Trophoblast cell (in vitro differentiated cells and primary cell): ENCODE results near the gene CENPX.

Source experiments
- DNase-seq, 2 donors: peaks; one replicate each; pipeline ENCODE4 v3.0.0-alpha.2; 2016
- H2AFZ ChIP-seq: 2 replicates; pipeline ENCODE4 v1.6.1; 2013; ENCODE audit warnings: low read length, moderate library complexity, mild to moderate bottlenecking; ENCODE audit not compliant: insufficient read depth, poor library complexity
- H2AK5ac ChIP-seq: 2 replicates; pipeline ENCODE4 v1.6.1; 2013; ENCODE audit warnings: mild to moderate bottlenecking, low read length
- H2BK120ac ChIP-seq: 2 replicates; pipeline ENCODE4 v1.6.1; 2013; ENCODE audit warnings: low read length, mild to moderate bottlenecking, moderate library complexity; ENCODE audit not compliant: insufficient read depth, poor library complexity
- H2BK12ac ChIP-seq: 2 replicates; pipeline ENCODE4 v1.6.1; 2013; ENCODE audit warnings: mild to moderate bottlenecking, low read length, moderate library complexity
- H2BK5ac ChIP-seq: 2 replicates; pipeline ENCODE4 v1.6.1; 2013; ENCODE audit warnings: low read length, low read depth, moderate library complexity, mild to moderate bottlenecking; ENCODE audit not compliant: poor library complexity
- H3K14ac ChIP-seq: 2 replicates; pipeline ENCODE4 v1.6.1; 2013; ENCODE audit warnings: mild to moderate bottlenecking, low read length
- H3K18ac ChIP-seq: 2 replicates; pipeline ENCODE4 v1.6.1; 2013; ENCODE audit warnings: mild to moderate bottlenecking, low read length
- H3K23ac ChIP-seq: 2 replicates; pipeline ENCODE4 v1.6.1; 2013; ENCODE audit warnings: low read length
- H3K27ac ChIP-seq: 2 replicates; pipeline ENCODE4 v1.5.1; 2013; ENCODE audit warnings: low read depth, mild to moderate bottlenecking, inconsistent platforms, low read length, moderate library complexity
- H3K27me3 ChIP-seq: 2 replicates; pipeline ENCODE4 v1.6.1; 2013; ENCODE audit warnings: inconsistent platforms, mild to moderate bottlenecking, low read length, moderate library complexity; ENCODE audit not compliant: insufficient read depth
- H3K36me3 ChIP-seq, 2 experiments: 1 replicate in 1 of 2; 2 replicates in 1 of 2; pipeline ENCODE4 v1.6.1; 2013; ENCODE audit warnings: low read length in 2 of 2, mild to moderate bottlenecking in 2 of 2, moderate library complexity in 1 of 2; ENCODE audit not compliant: insufficient read depth in 2 of 2, control insufficient read depth in 1 of 2
- H3K4ac ChIP-seq: 2 replicates; pipeline ENCODE4 v1.6.1; 2013; ENCODE audit warnings: low read depth, mild to moderate bottlenecking, low read length, moderate library complexity
- H3K4me1 ChIP-seq, 2 experiments: 1 replicate in 1 of 2; 2 replicates in 1 of 2; pipeline ENCODE4 v1.6.1; 2013; ENCODE audit warnings: low read length in 2 of 2, mild to moderate bottlenecking in 2 of 2, moderate library complexity in 1 of 2; ENCODE audit not compliant: insufficient read depth in 2 of 2, control insufficient read depth in 1 of 2
- H3K4me2 ChIP-seq: 2 replicates; pipeline ENCODE4 v1.6.1; 2013; ENCODE audit warnings: inconsistent platforms, mild to moderate bottlenecking, low read length, moderate library complexity
- H3K4me3 ChIP-seq: 2 replicates; pipeline ENCODE4 v1.5.1; 2013; ENCODE audit warnings: mild to moderate bottlenecking, low read depth, low read length, inconsistent platforms
- H3K79me1 ChIP-seq: one replicate; pipeline ENCODE4 v1.6.1; 2013; ENCODE audit warnings: low read length
- H3K79me2 ChIP-seq: 2 replicates; pipeline ENCODE4 v1.6.1; 2013; ENCODE audit warnings: low read length, mild to moderate bottlenecking; ENCODE audit not compliant: control insufficient read depth, insufficient read depth, poor library complexity
- H3K9ac ChIP-seq: 2 replicates; pipeline ENCODE4 v1.6.1; 2013; ENCODE audit warnings: mild to moderate bottlenecking, low read length
- H3K9me3 ChIP-seq: 2 replicates; pipeline ENCODE4 v1.6.1; 2013; ENCODE audit warnings: low read depth, mild to moderate bottlenecking, control low read depth, inconsistent platforms, low read length; ENCODE audit not compliant: insufficient read depth
- H4K12ac ChIP-seq: 2 replicates; pipeline ENCODE4 v1.6.1; 2013; ENCODE audit warnings: low read depth, mild to moderate bottlenecking, low read length, moderate library complexity
- H4K8ac ChIP-seq: 2 replicates; pipeline ENCODE4 v1.6.1; 2013; ENCODE audit warnings: low read depth, mild to moderate bottlenecking, low read length, moderate library complexity
- H4K91ac ChIP-seq: one replicate; pipeline ENCODE4 v1.6.1; 2013; ENCODE audit warnings: low read depth, mild to moderate bottlenecking, low read length, moderate library complexity
- WGBS: extraction: QIAGEN DNeasy Blood & Tissue Kit; methylation state at CpG from one replicate; pipeline ENCODE4 v1.1.7; 2013; ENCODE audit warnings: missing lambda C conversion rate; ENCODE audit not compliant: insufficient read length, insufficient coverage; ENCODE audit errors: extremely low coverage; 5-methylcytosine and 5-hydroxymethylcytosine counted together

CENPX gene

GRCh38 chr17:82017612-82018151 lies 5.0 kb downstream of the CENPX start:
- no peak overlapping the region for H3K23ac ChIP-seq
- peaks cover 2% of the 10 kb centered on the region for H3K9me3 ChIP-seq
- H3K4me1 ChIP-seq: peaks cover 18% of the 10 kb centered on the region in 2 experiments
- no peak overlapping the region for H4K12ac ChIP-seq
- H3K4me2 ChIP-seq: no peak overlapping the region
- H3K27me3 ChIP-seq: no peaks in the 10 kb centered on the region
- no peak overlapping the region for H4K8ac ChIP-seq
- H4K91ac ChIP-seq: no peak overlapping the region
- H2BK12ac ChIP-seq: no peak overlapping the region
- H3K18ac ChIP-seq: no peak overlapping the region
- peaks cover 17 to 18% of the 10 kb centered on the region in 2 experiments for H3K36me3 ChIP-seq
- H3K9ac ChIP-seq: no peak overlapping the region
- peaks cover 12% of the 10 kb centered on the region for H3K79me1 ChIP-seq
- H3K4ac ChIP-seq: no peak overlapping the region
- H3K14ac ChIP-seq: no peak overlapping the region
- no peak overlapping the region for H2BK120ac ChIP-seq
- H2BK5ac ChIP-seq: no peak overlapping the region
- DNase-seq: no peak
- no peak overlapping the region for H3K27ac ChIP-seq
- no peak overlapping the region for H3K4me3 ChIP-seq
- no peak overlapping the region for H2AFZ ChIP-seq
- no peak overlapping the region for H2AK5ac ChIP-seq
- H3K79me2 ChIP-seq: peaks cover 4% of the 10 kb centered on the region
- no CpG with 5 or more reads among the region's 13 CpGs for WGBS

- H2BK120ac ChIP-seq: no peak overlapping the region
- H3K9me3 ChIP-seq: peaks cover 2% of the 10 kb centered on the region
- H3K4me1 ChIP-seq: peaks cover 22 to 23% of the 10 kb centered on the region in 2 experiments
- no peak overlapping the region for H3K4me3 ChIP-seq
- DNase-seq: no peak
- no peak overlapping the region for H2AK5ac ChIP-seq
- H3K79me2 ChIP-seq: peaks cover 2% of the 10 kb centered on the region
- no peak overlapping the region for H2BK12ac ChIP-seq
- H2BK5ac ChIP-seq: no peak overlapping the region
- H2AFZ ChIP-seq: no peak overlapping the region
- no peaks in the 10 kb centered on the region for H3K27me3 ChIP-seq
- H4K12ac ChIP-seq: no peak overlapping the region
- H3K36me3 ChIP-seq: peaks cover 17 to 20% of the 10 kb centered on the region in 2 experiments
- no peak overlapping the region for H3K27ac ChIP-seq
- H3K9ac ChIP-seq: no peak overlapping the region
- no peak overlapping the region for H3K4ac ChIP-seq
- H4K8ac ChIP-seq: no peak overlapping the region
- no CpG with 5 or more reads among the region's 24 CpGs for WGBS
- no peak overlapping the region for H3K14ac ChIP-seq
- H3K18ac ChIP-seq: no peak overlapping the region
- H3K23ac ChIP-seq: no peak overlapping the region
- no peak overlapping the region for H3K4me2 ChIP-seq
- H4K91ac ChIP-seq: no peak overlapping the region
- peaks cover 13% of the 10 kb centered on the region for H3K79me1 ChIP-seq
These were observed 5.7 kb downstream of the CENPX start for GRCh38 chr17:82016875-82017459.

GRCh38 chr17:82016061-82016874 lies 6.4 kb downstream of the CENPX start:
- Histone ChIP-seq H3K4me1 (peaks cover 17 to 18% of the 10 kb centered on the region in 2 experiments), H3K27ac (no peak overlapping the region), H3K36me3 (peaks cover 20 to 23% of the 10 kb centered on the region in 2 experiments), H4K91ac (no peak overlapping the region), H3K4me3 (no peak overlapping the region), H3K18ac (no peak overlapping the region), H3K4me2 (no peak overlapping the region), H3K23ac (no peak overlapping the region), H2AK5ac (no peak overlapping the region), H3K9ac (no peak overlapping the region), H2BK12ac (no peak overlapping the region), H3K9me3 (peaks cover 2% of the 10 kb centered on the region), H2BK5ac (no peak overlapping the region), H4K8ac (no peak overlapping the region), H3K4ac (no peak overlapping the region), H2AFZ (no peak overlapping the region), H3K27me3 (no peaks in the 10 kb centered on the region), H4K12ac (no peak overlapping the region), H2BK120ac (no peak overlapping the region), H3K79me1 (peaks cover 13% of the 10 kb centered on the region), H3K79me2 (peaks cover 2% of the 10 kb centered on the region), H3K14ac (no peak overlapping the region)
- WGBS: no CpG with 5 or more reads among the region's 28 CpGs
- no peak for DNase-seq

GRCh38 chr17:82015311-82015971 lies 7.2 kb downstream of the CENPX start:
- Histone ChIP-seq H4K8ac (no peak overlapping the region), H3K23ac (no peak overlapping the region), H2AFZ (no peak overlapping the region), H2BK120ac (no peak overlapping the region), H3K27ac (no peak overlapping the region), H3K27me3 (no peaks in the 10 kb centered on the region), H2BK12ac (no peak overlapping the region), H3K79me1 (peaks cover 13% of the 10 kb centered on the region), H3K79me2 (peaks cover 2% of the 10 kb centered on the region), H3K14ac (no peak overlapping the region), H2AK5ac (no peak overlapping the region), H3K4me2 (no peak overlapping the region), H3K9me3 (peaks cover 2% of the 10 kb centered on the region), H3K18ac (no peak overlapping the region), H3K4me3 (no peak overlapping the region), H4K12ac (no peak overlapping the region), H4K91ac (no peak overlapping the region), H3K9ac (no peak overlapping the region), H3K4ac (no peak overlapping the region), H3K36me3 (peaks cover 20 to 23% of the 10 kb centered on the region in 2 experiments), H3K4me1 (peaks cover 17 to 18% of the 10 kb centered on the region in 2 experiments), H2BK5ac (no peak overlapping the region)
- no peak for DNase-seq
- WGBS: no CpG with 5 or more reads among the region's 24 CpGs
